ENCODE results near the gene RNF186. TPM values are rescaled to one million over a fixed set of nuclear protein-coding genes. Genes with fewer than 3 reads are reported as not detected.

RNF186 gene
- total RNA-seq, 1 donor from 2014 or later = not detected

DNA sequence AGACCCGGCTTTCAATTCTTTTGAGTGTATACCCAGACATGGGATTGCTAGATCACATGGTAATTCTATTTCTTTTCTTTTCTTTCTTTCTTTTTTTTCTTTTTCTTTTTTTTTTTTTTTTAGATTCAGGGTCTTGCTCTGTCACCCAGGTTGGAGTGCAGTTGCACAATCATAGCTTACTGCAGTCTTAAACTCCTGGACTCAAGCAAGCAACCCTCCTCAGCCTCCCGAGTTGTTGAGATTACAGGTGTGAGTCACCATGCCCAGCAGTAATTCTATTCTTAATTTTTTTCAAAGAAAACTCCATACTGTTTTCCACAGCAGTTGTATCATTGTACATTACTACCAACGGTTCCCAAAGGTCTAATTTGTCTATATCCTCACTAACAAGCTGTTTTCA lies 13.5 kb upstream of the RNF186 start:
- TF ChIP-seq CTCF (IDR thresholded peaks at IDR 0.05; ENCODE audit: unreplicated experiment) = no peak
- Mint-ChIP-seq H3K27me3 (ENCODE audit: unreplicated experiment) (no peaks in the 10 kb centered on the region), H3K4me1 (ENCODE audit: unreplicated experiment) (no peaks in the 10 kb centered on the region), H3K36me3 (ENCODE audit: low read depth, unreplicated experiment) (no peaks in the 10 kb centered on the region), H3K9me3 (ENCODE audit: unreplicated experiment) (no peaks in the 10 kb centered on the region), H3K27ac (ENCODE audit: unreplicated experiment) (no peak overlapping the region), H3K4me3 (ENCODE audit: unreplicated experiment) (no peak overlapping the region)
- no peak for DNase-seq (ENCODE audit: low spot score)

DNA sequence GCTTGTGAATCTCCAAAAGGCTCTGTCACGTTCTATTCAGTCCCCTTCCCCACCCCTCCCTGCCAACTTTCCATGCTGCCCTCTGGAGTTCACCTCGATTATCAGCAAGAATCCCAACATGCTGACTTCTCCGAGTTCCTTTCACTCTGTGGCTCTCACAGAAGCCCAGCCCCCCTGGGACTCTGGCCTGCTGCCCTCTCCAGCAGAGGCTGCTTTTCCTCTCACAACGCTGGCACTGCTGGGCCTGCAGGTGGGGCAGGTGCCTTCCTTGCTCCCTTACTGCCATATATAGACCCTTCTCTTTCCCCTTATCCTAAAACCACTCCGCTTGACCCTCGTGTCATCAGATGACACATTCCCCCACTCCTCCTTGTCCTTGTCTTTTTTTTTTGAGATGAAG lies 10.2 kb upstream of the RNF186 start:
- Mint-ChIP-seq H3K4me1 (ENCODE audit: unreplicated experiment) (no peaks in the 10 kb centered on the region), H3K4me3 (ENCODE audit: unreplicated experiment) (no peak overlapping the region), H3K27ac (ENCODE audit: unreplicated experiment) (no peak overlapping the region), H3K36me3 (ENCODE audit: low read depth, unreplicated experiment) (no peaks in the 10 kb centered on the region), H3K9me3 (ENCODE audit: unreplicated experiment) (no peaks in the 10 kb centered on the region), H3K27me3 (ENCODE audit: unreplicated experiment) (no peaks in the 10 kb centered on the region)
- no peak for DNase-seq (ENCODE audit: low spot score)
- TF ChIP-seq CTCF (IDR thresholded peaks at IDR 0.05; ENCODE audit: unreplicated experiment) = no peak

DNA sequence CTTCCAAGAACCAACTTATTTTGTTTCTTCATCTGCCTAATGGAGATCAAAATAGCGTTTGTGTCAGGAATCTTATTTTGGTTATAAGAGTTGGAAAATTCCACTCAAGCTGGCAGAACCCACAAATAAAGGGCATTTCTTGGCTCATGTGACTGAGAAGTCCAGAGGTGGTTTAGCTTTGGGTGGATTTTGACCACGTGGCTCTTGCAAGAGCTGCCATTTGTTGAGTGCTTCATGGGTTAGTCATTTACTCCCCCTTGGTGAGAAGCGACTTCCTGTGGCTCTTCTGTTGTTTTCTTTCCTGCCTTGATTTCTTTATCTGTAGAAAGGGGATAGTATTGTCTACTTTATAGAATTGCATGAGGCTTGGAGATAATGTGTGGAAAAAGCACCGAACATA lies 9.5 kb upstream of the RNF186 start:
- Mint-ChIP-seq H3K27me3 (ENCODE audit: unreplicated experiment) (no peaks in the 10 kb centered on the region), H3K4me1 (ENCODE audit: unreplicated experiment) (no peaks in the 10 kb centered on the region), H3K4me3 (ENCODE audit: unreplicated experiment) (no peak overlapping the region), H3K36me3 (ENCODE audit: low read depth, unreplicated experiment) (no peaks in the 10 kb centered on the region), H3K27ac (ENCODE audit: unreplicated experiment) (no peak overlapping the region), H3K9me3 (ENCODE audit: unreplicated experiment) (no peaks in the 10 kb centered on the region)
- no peak for DNase-seq (ENCODE audit: low spot score)
- TF ChIP-seq CTCF (IDR thresholded peaks at IDR 0.05; ENCODE audit: unreplicated experiment) = no peak

DNA sequence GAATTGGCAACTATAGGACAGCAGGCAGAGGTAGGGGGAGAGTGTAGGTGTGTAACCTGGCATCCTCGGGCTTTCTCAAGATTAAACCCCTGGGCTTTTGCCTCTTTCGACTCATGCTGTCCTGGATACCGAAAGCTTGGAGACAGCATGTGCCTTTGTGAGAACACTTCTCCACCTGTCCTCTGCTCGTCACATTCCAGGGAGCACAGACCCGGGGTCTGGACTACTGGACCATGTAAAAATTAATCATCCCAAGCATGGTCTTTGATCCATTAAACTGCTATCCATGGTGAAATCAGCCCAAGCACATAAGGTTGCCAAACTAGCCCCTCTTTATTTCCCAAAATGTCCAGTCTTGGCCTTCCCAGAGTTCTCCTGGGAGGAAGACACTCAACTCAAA lies 9.0 kb upstream of the RNF186 start:
- Mint-ChIP-seq H3K4me1 (ENCODE audit: unreplicated experiment) (no peaks in the 10 kb centered on the region), H3K4me3 (ENCODE audit: unreplicated experiment) (no peak overlapping the region), H3K27me3 (ENCODE audit: unreplicated experiment) (no peaks in the 10 kb centered on the region), H3K36me3 (ENCODE audit: low read depth, unreplicated experiment) (no peaks in the 10 kb centered on the region), H3K9me3 (ENCODE audit: unreplicated experiment) (no peaks in the 10 kb centered on the region), H3K27ac (ENCODE audit: unreplicated experiment) (no peak overlapping the region)
- no peak for DNase-seq (ENCODE audit: low spot score)
- no peak for TF ChIP-seq CTCF (IDR thresholded peaks at IDR 0.05; ENCODE audit: unreplicated experiment)

DNA sequence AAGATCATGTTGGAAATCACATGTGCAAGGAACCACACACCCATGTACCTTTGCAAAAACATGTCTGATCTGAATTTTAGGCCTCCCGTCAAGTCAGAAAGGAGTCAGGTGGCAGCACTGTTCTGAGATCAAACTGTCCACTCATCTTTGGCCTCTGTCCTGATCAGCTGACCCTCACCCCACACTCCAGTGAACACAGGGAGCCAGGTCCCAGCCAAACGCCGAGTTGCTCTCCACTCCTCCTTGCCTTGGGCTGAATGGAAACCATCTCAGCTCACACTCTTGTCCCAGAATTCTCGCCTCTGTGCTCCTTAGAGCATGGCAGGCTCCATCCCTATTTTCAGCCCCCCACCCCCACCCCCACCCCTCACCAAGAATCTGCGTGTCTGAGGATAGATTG lies 4.6 kb upstream of the RNF186 start:
- H3K27ac Mint-ChIP-seq (ENCODE audit: unreplicated experiment) = no peak overlapping the region
- H3K4me3 Mint-ChIP-seq (ENCODE audit: unreplicated experiment) = no peak overlapping the region
- H3K4me1 Mint-ChIP-seq (ENCODE audit: unreplicated experiment) = peaks cover 6% of the 10 kb centered on the region
- H3K27me3 Mint-ChIP-seq (ENCODE audit: unreplicated experiment) = peaks cover 1% of the 10 kb centered on the region
- TF ChIP-seq CTCF (IDR thresholded peaks at IDR 0.05; ENCODE audit: unreplicated experiment) = no peak
- H3K9me3 Mint-ChIP-seq (ENCODE audit: unreplicated experiment) = no peaks in the 10 kb centered on the region
- DNase-seq (ENCODE audit: low spot score) = no peak
- H3K36me3 Mint-ChIP-seq (ENCODE audit: low read depth, unreplicated experiment) = no peaks in the 10 kb centered on the region

All from endothelial cell (in vitro differentiated cells).